Activated CD4-positive, alpha-beta T cell treated with anti-CD3 and anti-CD28 coated beads for 4 hours (primary cell): ENCODE results near the gene UBAP2.

ENCODE experiments used
- DNase-seq, 2 donors: peaks; one replicate each; pipeline ENCODE4 v3.0.0-alpha.2; 2020

UBAP2 gene

GRCh38 chr9:34048727-34049629 lies at the start of gene UBAP2:
Gene UBAP2, minus strand, starts transcription at chr9:34048887. Its CDS starts 31,739 bp downstream, at chr9:34017148.
- peak; percentile 97 to 98 for DNase-seq

- no peak for DNase-seq
Observed at GRCh38 chr9:34098307-34098706, 49.6 kb upstream of the UBAP2 start.

- DNase-seq = no peak
Observed at GRCh38 chr9:34097865-34098264, 49.2 kb upstream of the UBAP2 start.

- no peak for DNase-seq
Observed at GRCh38 chr9:34096751-34097150, 48.1 kb upstream of the UBAP2 start.

GRCh38 chr9:34093578-34093977 lies 44.9 kb upstream of the UBAP2 start:
- DNase-seq = no peak

GRCh38 chr9:34089311-34089710 lies 40.6 kb upstream of the UBAP2 start:
- no peak for DNase-seq

- no peak for DNase-seq
Observed at GRCh38 chr9:34087370-34087769, 38.7 kb upstream of the UBAP2 start.

- DNase-seq = no peak
Observed at GRCh38 chr9:34086864-34087263, 38.2 kb upstream of the UBAP2 start.

- DNase-seq = no peak
Observed at GRCh38 chr9:34085581-34086500, 37.2 kb upstream of the UBAP2 start.

GRCh38 chr9:34084562-34084961 lies 35.9 kb upstream of the UBAP2 start:
- DNase-seq = no peak

GRCh38 chr9:34079181-34079580 lies 30.5 kb upstream of the UBAP2 start:
- DNase-seq = no peak

GRCh38 chr9:34072868-34073590 lies 24.3 kb upstream of the UBAP2 start:
- DNase-seq = no peak

GRCh38 chr9:34072410-34072809 lies 23.7 kb upstream of the UBAP2 start:
- DNase-seq = no peak

- no peak for DNase-seq
Observed at GRCh38 chr9:34070606-34071324, 22.1 kb upstream of the UBAP2 start.

GRCh38 chr9:34069831-34070230 lies 21.1 kb upstream of the UBAP2 start:
- no peak for DNase-seq

- DNase-seq = no peak
Observed at GRCh38 chr9:34065541-34065940, 16.9 kb upstream of the UBAP2 start.

- no peak for DNase-seq
Observed at GRCh38 chr9:34059954-34060353, 11.3 kb upstream of the UBAP2 start.

- no peak for DNase-seq
Observed at GRCh38 chr9:34059281-34059680, 10.6 kb upstream of the UBAP2 start.

- peak in 1 of 2 donors; percentile 5 for DNase-seq
Observed at GRCh38 chr9:34049630-34050384, 1.1 kb upstream of the UBAP2 start.

GRCh38 chr9:34047864-34048726 lies 592 bp downstream of the UBAP2 start:
- DNase-seq = peak; percentile 48 to 56
